HepG2 (cell line): Measurements from ENCODE around the gene STAP2.

Source experiments
- CTCF ChIP-seq: sonication (generic); formaldehyde crosslinking; IDR thresholded peaks from 2 replicates; pipeline ENCODE4 v1.5.0; 2020; ENCODE audit warnings: mild to moderate bottlenecking, missing genetic modification reagents, moderate library complexity
- EP300 ChIP-seq, 3 experiments: sonication (generic) in 1 of 3; formaldehyde crosslinking in 1 of 3; IDR thresholded peaks; 2 replicates each; pipeline versions ENCODE4 v1.5.1 to v1.6.1; 2011 to 2020; ENCODE audit warnings: low read depth in 2 of 3, low read length in 2 of 3, borderline replicate concordance in 1 of 3, improper control_type of control experiment in 1 of 3, mild to moderate bottlenecking in 1 of 3, missing genetic modification reagents in 1 of 3, moderate library complexity in 1 of 3
- GZF1 ChIP-seq: sonication (generic); formaldehyde crosslinking; IDR thresholded peaks from 2 replicates; pipeline ENCODE4 v1.5.1; 2020; ENCODE audit warnings: mild to moderate bottlenecking, missing genetic modification reagents
- IKZF4 ChIP-seq: sonication (generic); formaldehyde crosslinking; IDR thresholded peaks from 2 replicates; pipeline ENCODE4 v1.5.1; 2020; ENCODE audit warnings: borderline replicate concordance, mild to moderate bottlenecking, low read depth, missing genetic modification reagents; ENCODE audit errors: not compliant biosample characterization
- SIN3A ChIP-seq: IDR thresholded peaks from 2 replicates; pipeline ENCODE4 v1.6.1; 2011; ENCODE audit warnings: low read depth, mild to moderate bottlenecking, control low read depth, low read length, borderline replicate concordance
- SMAD9 ChIP-seq: sonication (generic); formaldehyde crosslinking; IDR thresholded peaks from 2 replicates; pipeline ENCODE4 v1.5.1; 2020; ENCODE audit warnings: mild to moderate bottlenecking, missing genetic modification reagents
- STAT5B ChIP-seq: sonication (generic); formaldehyde crosslinking; IDR thresholded peaks from 2 replicates; pipeline ENCODE4 v1.4.0; 2020; ENCODE audit warnings: missing genetic modification reagents
- ZC3H13 ChIP-seq: sonication (generic); formaldehyde crosslinking; IDR thresholded peaks from 2 replicates; pipeline ENCODE4 v1.8.1; 2023; ENCODE audit warnings: mild to moderate bottlenecking, missing genetic modification reagents, moderate library complexity
- ZFP62 ChIP-seq: sonication (generic); formaldehyde crosslinking; IDR thresholded peaks from 2 replicates; pipeline ENCODE4 v1.4.0; 2020; ENCODE audit warnings: missing genetic modification reagents
- ZNF234 ChIP-seq: sonication (generic); formaldehyde crosslinking; conservative IDR thresholded peaks from 2 replicates; pipeline ENCODE4 v1.5.1; 2020; ENCODE audit warnings: mild to moderate bottlenecking, missing genetic modification reagents
- ZNF30 ChIP-seq: sonication (generic); formaldehyde crosslinking; IDR thresholded peaks from 2 replicates; pipeline ENCODE4 v1.5.0; 2020; ENCODE audit warnings: mild to moderate bottlenecking, missing genetic modification reagents
- ZNF451 ChIP-seq: sonication (generic); formaldehyde crosslinking; IDR thresholded peaks from 2 replicates; pipeline ENCODE4 v1.5.0; 2020; ENCODE audit warnings: mild to moderate bottlenecking, missing genetic modification reagents
- TF ChIP-seq, protein P1 (sequence below): sonication (generic); formaldehyde crosslinking; IDR thresholded peaks from 2 replicates; pipeline ENCODE4 v1.4.0; 2020; ENCODE audit warnings: missing genetic modification reagents

DNA sequence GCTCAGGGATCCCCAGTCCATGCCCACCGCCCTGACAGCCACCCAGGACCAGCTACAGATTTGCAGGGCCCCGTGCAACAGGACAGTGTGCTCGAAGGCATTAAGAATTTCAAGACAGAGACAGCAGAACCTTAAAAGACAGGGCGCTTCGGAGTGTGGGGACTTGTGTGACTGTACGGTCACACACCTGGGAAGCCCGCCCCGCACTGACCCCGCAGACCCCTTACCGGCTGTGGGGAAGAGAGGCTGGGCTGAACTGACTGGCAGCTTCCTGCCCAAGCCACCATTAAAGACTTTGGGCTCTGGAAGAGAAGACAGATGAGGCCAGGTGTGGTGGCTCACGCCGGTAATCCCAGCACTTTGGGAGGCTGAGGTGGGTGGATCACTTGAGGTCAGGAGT is 14.4 kb downstream of the STAP2 start:
- TF ChIP-seq IKZF4 (no peak), SIN3A (no peak), EP300 (IDR thresholded peaks at IDR 0.05; ENCODE audit: low read depth in 2 of 2, low read length in 2 of 2) (no peak), EP300 (CRISPR knock-in tag; IDR thresholded peaks at IDR 0.05; ENCODE audit: borderline replicate concordance) (no peak), ZC3H13 (CRISPR knock-in tag) (no peak), SMAD9 (CRISPR knock-in tag) (no peak), ZNF30 (no peak), ZNF451 (no peak), CTCF (CRISPR knock-in tag) (no peak), ZNF234 (CRISPR knock-in tag) (no peak), STAT5B (no peak), GZF1 (CRISPR knock-in tag) (no peak), ZFP62 (CRISPR knock-in tag) (no peak)
- TF ChIP-seq, protein P1, sequence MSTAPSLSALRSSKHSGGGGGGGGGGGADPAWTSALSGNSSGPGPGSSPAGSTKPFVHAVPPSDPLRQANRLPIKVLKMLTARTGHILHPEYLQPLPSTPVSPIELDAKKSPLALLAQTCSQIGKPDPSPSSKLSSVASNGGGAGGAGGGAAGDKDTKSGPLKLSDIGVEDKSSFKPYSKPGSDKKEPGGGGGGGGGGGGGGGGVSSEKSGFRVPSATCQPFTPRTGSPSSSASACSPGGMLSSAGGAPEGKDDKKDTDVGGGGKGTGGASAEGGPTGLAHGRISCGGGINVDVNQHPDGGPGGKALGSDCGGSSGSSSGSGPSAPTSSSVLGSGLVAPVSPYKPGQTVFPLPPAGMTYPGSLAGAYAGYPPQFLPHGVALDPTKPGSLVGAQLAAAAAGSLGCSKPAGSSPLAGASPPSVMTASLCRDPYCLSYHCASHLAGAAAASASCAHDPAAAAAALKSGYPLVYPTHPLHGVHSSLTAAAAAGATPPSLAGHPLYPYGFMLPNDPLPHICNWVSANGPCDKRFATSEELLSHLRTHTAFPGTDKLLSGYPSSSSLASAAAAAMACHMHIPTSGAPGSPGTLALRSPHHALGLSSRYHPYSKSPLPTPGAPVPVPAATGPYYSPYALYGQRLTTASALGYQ (CRISPR knock-in tag) = no peak
